NCI-H2171 (cell line): ENCODE data around the gene PDIK1L.
"Not testable (repeated sequence)": the region's sequence is repeated elsewhere in the genome, so short reads cannot be mapped to it uniquely, and the experiment has no call there.

Experiments used
- DNase-seq: peaks from one replicate; lab custom pipeline; 2025; lab: John Stamatoyannopoulos, UW

PDIK1L gene

GRCh38 chr1:26090893-26091292 is 20.7 kb upstream of the PDIK1L start:
- no peak for DNase-seq

GRCh38 chr1:26092422-26092821 is 19.2 kb upstream of the PDIK1L start:
- DNase-seq, result no peak

GRCh38 chr1:26093569-26093968 is 18.1 kb upstream of the PDIK1L start:
- DNase-seq, result not testable (repeated sequence)

- DNase-seq, result peak; percentile 48
Observed at GRCh38 chr1:26094076-26094669, 17.5 kb upstream of the PDIK1L start.

GRCh38 chr1:26094677-26095383 is 16.8 kb upstream of the PDIK1L start:
- DNase-seq, result peak; percentile 89

GRCh38 chr1:26096471-26096870 is 15.2 kb upstream of the PDIK1L start:
- no peak for DNase-seq

- DNase-seq, result no peak
Observed at GRCh38 chr1:26097696-26098095, 13.9 kb upstream of the PDIK1L start.

GRCh38 chr1:26098602-26099001 is 13.0 kb upstream of the PDIK1L start:
- DNase-seq, result no peak

GRCh38 chr1:26099780-26100179 is 11.8 kb upstream of the PDIK1L start:
- DNase-seq, result no peak

- DNase-seq, result not testable (repeated sequence)
Observed at GRCh38 chr1:26100204-26100603, 11.4 kb upstream of the PDIK1L start.

- DNase-seq, result no peak
Observed at GRCh38 chr1:26102119-26102518, 9.5 kb upstream of the PDIK1L start.

- no peak for DNase-seq
Observed at GRCh38 chr1:26102526-26102925, 9.1 kb upstream of the PDIK1L start.

GRCh38 chr1:26105226-26105548 is 6.4 kb upstream of the PDIK1L start:
- DNase-seq, result not testable (repeated sequence)

- DNase-seq, result no peak
Observed at GRCh38 chr1:26109229-26110164, 2.1 kb upstream of the PDIK1L start.

GRCh38 chr1:26110731-26111529 is 694 bp upstream of the PDIK1L start:
- DNase-seq, result peak; percentile 52

- no peak for DNase-seq
Observed at GRCh38 chr1:26112407-26112775, 767 bp downstream of the PDIK1L start.

GRCh38 chr1:26114165-26114927 is 2.7 kb downstream of the PDIK1L start:
- DNase-seq, result no peak

- no peak for DNase-seq
Observed at GRCh38 chr1:26119892-26120608, 8.4 kb downstream of the PDIK1L start.

- DNase-seq, result no peak
Observed at GRCh38 chr1:26121854-26122773, 10.5 kb downstream of the PDIK1L start.
